Mucosa of descending colon (tissue), 3 donors: ENCODE results near the gene SRSF3. TPM values are rescaled to one million over a fixed set of nuclear protein-coding genes. Genes with fewer than 3 reads are reported as not detected.
A peak's percentile ranks its signal among the peaks of the same experiment; 100 is the strongest.

Experiments
- ATAC-seq: fragments of 200-7000 bp; cut with Tn5 transposase; one replicate; pipeline ENCODE4 v1.9.1; 2020; ENCODE audit warnings: mild to moderate bottlenecking, moderate library complexity
- DNase-seq, 3 donors: peaks; one replicate each; pipeline ENCODE4 v3.0.0-alpha.2; 2020
- H3K36me3 ChIP-seq: fragments of 200-600 bp; one replicate; pipeline ENCODE4 v1.8.0; 2021; ENCODE audit warnings: low read depth, mild to moderate bottlenecking
- H3K4me1 ChIP-seq: fragments of 200-600 bp; one replicate; pipeline ENCODE4 v1.8.0; 2021; ENCODE audit warnings: low read depth, mild to moderate bottlenecking
- H3K4me3 ChIP-seq: fragments of 200-600 bp; one replicate; pipeline ENCODE4 v1.8.0; 2021; ENCODE audit warnings: mild to moderate bottlenecking
- H3K9me3 ChIP-seq: fragments of 200-600 bp; one replicate; pipeline ENCODE4 v1.8.0; 2021; ENCODE audit warnings: mild to moderate bottlenecking
- intact Hi-C, 2 donors: fragments of 100-400 bp; cut with DNase I in 1 of 2; cut with micrococcal nuclease in 1 of 2; formaldehyde crosslinking; loops; one replicate each; pipeline versions ENCODE4 v1.11.0 to v1.11.1; 2022; cut with DNase I, micrococcal nuclease
- total RNA-seq, 3 donors: library from RNA; stranded (reverse); fragmentation: NEBNext Ultra II Directional in 2 of 3; extraction: Animal tissue kit (Norgen Biotek cat#: 25700) in 2 of 3; gene quantifications; one replicate each; pipeline versions ENCODE4 v1.2.1 to v1.2.4, GENCODE V29; 2021 to 2023
- TF ChIP-seq, protein P1 (sequence below): fragments of 200-600 bp; IDR thresholded peaks from one replicate; pipeline ENCODE4 v1.8.0; 2022; ENCODE audit warnings: antibody characterized with exemption, mild to moderate bottlenecking
- donor health status: DM: no; HTN: no; CAD: no; lungs with moderate emphysema.
- donor health status: DM: no; HTN: no; CAD: no.
- donor health status: DM: no; HTN: yes; CAD: no.

The SRSF3 gene
- total RNA-seq, 3 donors from 2014 or later, result 176 to 243 (median 229) TPM

DNA sequence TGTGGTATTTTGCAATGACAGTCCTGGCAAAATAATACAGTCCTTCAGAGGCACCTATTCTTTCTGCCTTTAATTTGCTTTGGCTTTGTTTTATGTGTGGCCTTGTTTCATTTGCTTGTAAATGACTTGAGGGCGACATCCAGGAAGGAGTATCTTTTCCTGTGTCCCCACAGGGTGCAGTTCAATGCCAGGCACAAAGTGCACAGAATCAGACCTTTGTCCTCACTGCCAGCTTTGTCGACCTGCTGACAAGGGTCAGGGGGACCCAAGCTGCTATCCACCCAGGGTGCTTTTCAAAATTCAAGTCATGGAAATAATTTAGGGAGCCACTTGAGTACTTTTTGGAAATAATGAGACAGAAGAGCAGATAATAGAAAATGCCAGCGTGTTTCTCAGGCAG, 47.4 kb downstream of the SRSF3 start:
- peak; percentile 60 for ATAC-seq

DNA sequence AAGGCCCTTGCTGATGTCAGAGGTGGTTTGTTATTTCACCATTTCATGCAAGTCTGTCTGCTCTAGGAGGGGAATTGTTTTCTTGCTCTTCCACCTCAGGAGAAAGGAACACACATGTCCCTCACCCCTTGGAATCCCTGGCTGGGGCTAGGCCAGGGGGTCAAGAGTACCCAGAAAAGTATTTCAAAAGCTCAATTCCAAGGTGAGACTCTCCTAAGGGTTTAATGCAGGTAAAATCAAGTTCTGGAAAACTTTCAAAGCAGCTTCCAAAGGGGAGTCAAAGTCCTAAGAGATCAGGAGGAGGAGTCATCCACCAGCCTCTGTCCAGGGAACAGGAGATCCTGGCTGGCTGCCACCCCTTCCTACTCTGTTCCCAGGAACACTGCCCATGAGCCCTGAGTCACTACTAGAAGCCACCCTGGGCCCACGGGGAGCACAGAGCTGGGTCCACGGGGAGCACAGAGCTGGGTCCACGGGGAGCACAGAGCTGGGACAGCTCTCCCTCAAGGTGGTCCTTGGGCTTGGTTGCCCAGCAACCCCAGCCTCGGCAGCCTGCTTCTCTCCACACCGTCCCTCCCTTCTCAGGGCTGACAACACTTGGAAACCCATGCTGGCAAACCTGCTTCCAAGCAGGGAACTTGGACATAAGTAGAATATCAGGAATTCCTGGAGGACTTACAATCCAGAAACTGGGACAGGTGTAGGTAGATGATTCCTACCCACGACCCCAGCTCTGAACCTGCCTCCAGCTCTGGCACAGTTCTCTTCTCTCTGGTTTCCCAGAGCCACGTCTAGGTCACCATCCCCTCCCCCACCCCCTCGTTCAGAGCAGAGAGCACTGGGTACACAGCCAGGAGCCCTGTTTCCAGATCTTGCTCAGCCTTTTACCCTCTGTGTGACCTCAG, 49.0 kb downstream of the SRSF3 start:
- TF ChIP-seq, protein P1, sequence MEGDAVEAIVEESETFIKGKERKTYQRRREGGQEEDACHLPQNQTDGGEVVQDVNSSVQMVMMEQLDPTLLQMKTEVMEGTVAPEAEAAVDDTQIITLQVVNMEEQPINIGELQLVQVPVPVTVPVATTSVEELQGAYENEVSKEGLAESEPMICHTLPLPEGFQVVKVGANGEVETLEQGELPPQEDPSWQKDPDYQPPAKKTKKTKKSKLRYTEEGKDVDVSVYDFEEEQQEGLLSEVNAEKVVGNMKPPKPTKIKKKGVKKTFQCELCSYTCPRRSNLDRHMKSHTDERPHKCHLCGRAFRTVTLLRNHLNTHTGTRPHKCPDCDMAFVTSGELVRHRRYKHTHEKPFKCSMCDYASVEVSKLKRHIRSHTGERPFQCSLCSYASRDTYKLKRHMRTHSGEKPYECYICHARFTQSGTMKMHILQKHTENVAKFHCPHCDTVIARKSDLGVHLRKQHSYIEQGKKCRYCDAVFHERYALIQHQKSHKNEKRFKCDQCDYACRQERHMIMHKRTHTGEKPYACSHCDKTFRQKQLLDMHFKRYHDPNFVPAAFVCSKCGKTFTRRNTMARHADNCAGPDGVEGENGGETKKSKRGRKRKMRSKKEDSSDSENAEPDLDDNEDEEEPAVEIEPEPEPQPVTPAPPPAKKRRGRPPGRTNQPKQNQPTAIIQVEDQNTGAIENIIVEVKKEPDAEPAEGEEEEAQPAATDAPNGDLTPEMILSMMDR, result no peak
- Histone ChIP-seq H3K4me1 (peaks cover 18% of the 10 kb centered on the region), H3K36me3 (no peaks in the 10 kb centered on the region), H3K9me3 (no peaks in the 10 kb centered on the region), H3K4me3 (no peak overlapping the region)
- intact Hi-C loops, result no loop called here
- ATAC-seq, result peak; percentile 99
- peak; percentile 92 to 98 (median 93) for DNase-seq

More for the DNA sequence above, 47.4 kb downstream of the SRSF3 start:
- Histone ChIP-seq H3K36me3 (no peaks in the 10 kb centered on the region), H3K4me3 (no peak overlapping the region), H3K9me3 (no peaks in the 10 kb centered on the region), H3K4me1 (peaks cover 18% of the 10 kb centered on the region)
- intact Hi-C loops, result no loop called here
- DNase-seq, result no peak
- TF ChIP-seq, protein P1, result no peak

DNA sequence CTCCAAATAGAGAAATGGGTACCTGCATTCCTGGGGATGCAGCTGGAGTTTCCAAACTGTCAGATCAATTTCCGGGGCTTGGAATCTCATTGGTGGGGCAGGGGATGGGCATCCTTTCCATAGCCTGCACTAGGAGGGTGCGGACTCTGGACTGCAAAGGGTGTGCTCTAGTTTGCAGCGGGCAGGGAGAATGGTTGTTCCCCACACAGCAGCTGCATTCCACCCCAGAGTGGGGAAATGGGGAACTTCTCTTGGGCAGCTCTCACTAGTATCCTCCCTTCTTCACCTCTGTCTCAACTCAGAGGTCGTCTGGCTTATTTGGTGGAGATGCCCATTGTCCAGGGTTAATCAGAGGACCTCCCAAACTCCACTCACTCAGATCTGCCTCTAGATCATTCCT, 49.8 kb downstream of the SRSF3 start:
- Histone ChIP-seq H3K36me3 (no peaks in the 10 kb centered on the region), H3K4me1 (peaks cover 18% of the 10 kb centered on the region)

DNA sequence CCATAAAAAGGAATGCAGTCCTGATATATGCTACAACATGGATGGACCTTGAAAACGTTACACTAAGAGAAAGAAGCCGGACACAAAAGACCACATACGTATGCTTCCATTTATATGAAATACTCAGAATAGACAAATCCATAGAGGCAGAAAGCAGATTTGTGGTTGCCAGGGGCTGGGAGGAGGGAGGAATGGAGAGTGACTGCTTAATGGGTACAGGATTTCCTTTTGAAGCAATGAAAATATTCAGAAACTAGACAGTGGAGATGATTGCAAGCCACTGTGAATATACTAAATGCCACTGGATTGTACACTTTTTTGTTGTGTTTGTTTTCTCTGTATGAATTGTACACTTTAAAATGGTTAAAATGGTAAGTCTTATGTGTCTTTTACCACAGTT, 54.9 kb downstream of the SRSF3 start:
- no peak for ATAC-seq
- Histone ChIP-seq H3K4me3 (no peak overlapping the region), H3K36me3 (no peaks in the 10 kb centered on the region), H3K9me3 (no peaks in the 10 kb centered on the region), H3K4me1 (peaks cover 18% of the 10 kb centered on the region)
- TF ChIP-seq, protein P1, result no peak
- intact Hi-C loops, result no loop called here
- no peak for DNase-seq

More for the DNA sequence above, 49.8 kb downstream of the SRSF3 start:
- ATAC-seq (peak; percentile 31), DNase-seq (no peak)
- Histone ChIP-seq H3K4me3 (no peak overlapping the region), H3K9me3 (no peaks in the 10 kb centered on the region)
- intact Hi-C loops, result no loop called here
- TF ChIP-seq, protein P1, result no peak

DNA sequence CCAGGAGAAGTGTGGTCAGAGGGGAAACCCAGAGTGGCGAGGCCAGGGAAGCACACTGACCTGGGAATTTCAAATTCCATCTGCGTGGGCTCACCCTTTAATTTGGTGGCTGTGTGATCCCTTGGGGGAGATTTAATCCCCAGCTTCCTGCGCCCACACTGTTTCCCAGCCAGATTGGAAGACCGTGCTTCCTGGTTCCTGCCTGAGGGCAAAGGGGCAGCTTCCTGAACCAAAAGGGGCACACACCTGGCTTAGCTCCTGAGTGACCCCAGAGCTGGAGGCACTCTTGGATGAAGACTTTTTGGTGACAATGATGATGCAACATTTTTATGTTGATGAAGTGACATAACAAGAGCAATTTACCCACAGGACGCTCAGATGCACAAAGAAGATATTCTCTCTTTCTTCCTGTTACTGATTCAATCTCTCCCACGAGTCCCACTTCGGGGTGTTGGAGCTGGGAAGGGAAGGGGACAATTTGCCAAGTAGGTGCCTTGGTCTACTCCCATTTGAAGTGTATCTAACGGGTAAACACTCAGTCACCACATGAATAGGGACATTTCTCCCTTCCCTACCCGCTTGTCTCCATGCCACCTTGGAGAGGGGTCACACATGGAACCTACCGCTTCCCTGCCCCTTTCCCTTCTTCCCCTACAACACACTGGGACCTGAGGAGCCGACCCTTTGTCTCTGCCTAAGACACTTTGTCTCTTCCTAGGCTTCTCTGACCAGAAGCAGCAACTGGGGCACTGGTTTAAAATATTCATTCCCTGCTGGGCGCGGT, 55.7 kb downstream of the SRSF3 start:
- DNase-seq (no peak), ATAC-seq (peak; percentile 35)
- Histone ChIP-seq H3K4me3 (no peak overlapping the region), H3K4me1 (peaks cover 18% of the 10 kb centered on the region), H3K9me3 (no peaks in the 10 kb centered on the region), H3K36me3 (no peaks in the 10 kb centered on the region)
- TF ChIP-seq, protein P1, result no peak
- intact Hi-C loops, result no loop called here
